HEK293 (cell line): ENCODE measurements around the gene CENPT.
A peak's percentile ranks its signal among the peaks of the same experiment; 100 is the strongest.

Experiments
- CTCF ChIP-seq: fragments of 450-650 bp; formaldehyde crosslinking; IDR thresholded peaks from 2 replicates; pipeline ENCODE4 v1.5.1; 2016; ENCODE audit warnings: missing biosample characterization, missing genetic modification characterization
- KLF1 ChIP-seq: fragments of 450-650 bp; formaldehyde crosslinking; IDR thresholded peaks from 2 replicates; pipeline ENCODE4 v1.5.1; 2016; ENCODE audit warnings: missing biosample characterization, missing genetic modification characterization
- ZBTB7A ChIP-seq: fragments of 450-650 bp; formaldehyde crosslinking; IDR thresholded peaks from 2 replicates; pipeline ENCODE4 v1.5.1; 2016; ENCODE audit warnings: low read depth, missing biosample characterization, missing genetic modification characterization
- ZNF184 ChIP-seq: fragments of 450-650 bp; IDR thresholded peaks from 2 replicates; pipeline ENCODE4 v1.5.1; 2018; ENCODE audit warnings: missing biosample characterization, mild to moderate bottlenecking, missing genetic modification characterization
- ZNF239 ChIP-seq: fragments of 450-650 bp; formaldehyde crosslinking; IDR thresholded peaks from 2 replicates; pipeline ENCODE4 v1.5.1; 2016; ENCODE audit warnings: missing biosample characterization, missing genetic modification characterization
- ZNF600 ChIP-seq: fragments of 450-650 bp; formaldehyde crosslinking; IDR thresholded peaks from 2 replicates; pipeline ENCODE4 v1.5.1; 2016; ENCODE audit warnings: missing biosample characterization, missing genetic modification characterization

- TF ChIP-seq ZBTB7A (tag by site-specific recombination) (no peak), CTCF (tag by site-specific recombination) (no peak), ZNF184 (no peak), KLF1 (tag by site-specific recombination) (no peak), ZNF600 (tag by site-specific recombination) (0 out of 2 replicates have a peak, but pooled peaks have one; percentile 33), ZNF239 (tag by site-specific recombination) (no peak)
Observed at GRCh38 chr16:67878846-67879245, 31.4 kb upstream of the CENPT start.
